ENCODE data around the gene E2F2. TPM values are rescaled to one million over a fixed set of nuclear protein-coding genes. Genes with fewer than 3 reads are reported as not detected.

Gene E2F2
- total RNA-seq, 1 donor, result under 0.01 TPM

DNA sequence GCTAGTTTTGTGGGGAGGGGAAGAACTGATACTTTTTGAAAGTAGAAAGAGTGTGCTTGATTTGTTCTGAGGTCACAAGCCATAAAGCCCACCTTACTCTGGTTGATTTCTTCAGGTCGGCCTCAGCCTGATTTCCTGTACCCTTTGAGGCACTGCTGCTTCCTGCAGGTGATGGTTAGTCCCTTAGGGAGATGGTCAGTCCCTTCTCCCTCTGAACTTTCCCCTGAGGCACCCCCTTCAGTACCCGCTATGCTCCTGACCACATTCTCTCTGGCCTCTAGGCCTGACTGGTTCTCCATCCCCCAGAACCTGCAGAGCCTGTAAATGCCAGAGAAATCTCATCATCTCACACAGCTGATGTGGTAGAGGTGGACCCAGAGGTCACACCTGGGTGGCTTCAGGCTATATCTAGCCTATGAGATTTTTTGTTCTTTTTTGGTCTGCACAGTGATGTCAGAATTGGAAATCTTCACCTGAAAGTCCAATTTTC, 43.3 kb upstream of the E2F2 start:
- Histone ChIP-seq H3K36me3 (ENCODE audit: insufficient read depth, low read length) (no peaks in the 10 kb centered on the region), H3K27ac (ENCODE audit: low read depth, low read length) (no peak overlapping the region), H3K4me1 (ENCODE audit: insufficient read depth, low read length) (peaks cover 43% of the 10 kb centered on the region), H3K4me2 (ENCODE audit: insufficient read depth, low read length) (no peak overlapping the region), H3K9me3 (ENCODE audit: low read depth, low read length) (no peaks in the 10 kb centered on the region), H3K4me3 (ENCODE audit: insufficient read depth, low read length) (no peak overlapping the region), H3K79me2 (ENCODE audit: insufficient read depth, low read length) (no peaks in the 10 kb centered on the region), H4K20me1 (ENCODE audit: insufficient read depth, low read length) (no peaks in the 10 kb centered on the region), H2AFZ (ENCODE audit: low read length) (no peak overlapping the region), H3K27me3 (ENCODE audit: insufficient read depth, low read length) (no peaks in the 10 kb centered on the region)
- TF ChIP-seq, protein P1, sequence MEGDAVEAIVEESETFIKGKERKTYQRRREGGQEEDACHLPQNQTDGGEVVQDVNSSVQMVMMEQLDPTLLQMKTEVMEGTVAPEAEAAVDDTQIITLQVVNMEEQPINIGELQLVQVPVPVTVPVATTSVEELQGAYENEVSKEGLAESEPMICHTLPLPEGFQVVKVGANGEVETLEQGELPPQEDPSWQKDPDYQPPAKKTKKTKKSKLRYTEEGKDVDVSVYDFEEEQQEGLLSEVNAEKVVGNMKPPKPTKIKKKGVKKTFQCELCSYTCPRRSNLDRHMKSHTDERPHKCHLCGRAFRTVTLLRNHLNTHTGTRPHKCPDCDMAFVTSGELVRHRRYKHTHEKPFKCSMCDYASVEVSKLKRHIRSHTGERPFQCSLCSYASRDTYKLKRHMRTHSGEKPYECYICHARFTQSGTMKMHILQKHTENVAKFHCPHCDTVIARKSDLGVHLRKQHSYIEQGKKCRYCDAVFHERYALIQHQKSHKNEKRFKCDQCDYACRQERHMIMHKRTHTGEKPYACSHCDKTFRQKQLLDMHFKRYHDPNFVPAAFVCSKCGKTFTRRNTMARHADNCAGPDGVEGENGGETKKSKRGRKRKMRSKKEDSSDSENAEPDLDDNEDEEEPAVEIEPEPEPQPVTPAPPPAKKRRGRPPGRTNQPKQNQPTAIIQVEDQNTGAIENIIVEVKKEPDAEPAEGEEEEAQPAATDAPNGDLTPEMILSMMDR (IDR thresholded peaks at IDR 0.05; ENCODE audit: extremely low read depth, low read depth, low read length), result no peak
- no peak for DNase-seq (ENCODE audit: insufficient read length, low spot score, missing footprints)

DNA sequence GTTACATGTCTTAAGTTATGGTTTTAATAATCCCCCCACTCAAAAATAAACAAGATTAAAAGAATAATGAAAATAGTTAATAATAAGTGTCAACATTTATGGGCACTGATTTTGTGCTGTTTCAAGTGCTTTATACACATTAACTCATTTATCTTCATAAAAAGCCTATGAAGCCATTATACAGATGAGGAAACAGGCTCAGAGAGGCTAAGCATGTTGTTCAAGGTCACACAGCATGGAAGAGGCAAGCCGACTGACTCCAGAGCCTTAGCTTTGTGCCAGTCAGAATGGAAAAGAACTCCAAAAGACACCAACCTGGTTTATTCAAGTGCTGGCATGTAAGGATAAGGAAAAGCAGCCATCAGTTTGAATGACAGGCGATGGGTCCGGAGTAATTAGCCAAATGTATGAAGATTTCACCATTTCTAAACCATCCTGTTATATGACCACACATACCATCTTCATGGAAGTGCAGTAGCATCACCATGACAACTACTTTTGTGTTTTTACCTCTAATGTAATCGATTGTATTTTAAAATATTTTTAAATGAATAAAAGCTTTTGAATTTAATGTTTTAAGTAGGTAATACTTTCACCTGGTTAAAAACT, 42.6 kb upstream of the E2F2 start:
- DNase-seq (ENCODE audit: insufficient read length, low spot score, missing footprints), result no peak
- H2AFZ ChIP-seq (ENCODE audit: low read length), result no peak overlapping the region
- H3K9me3 ChIP-seq (ENCODE audit: low read depth, low read length), result no peaks in the 10 kb centered on the region
- H3K36me3 ChIP-seq (ENCODE audit: insufficient read depth, low read length), result no peaks in the 10 kb centered on the region
- H3K4me2 ChIP-seq (ENCODE audit: insufficient read depth, low read length), result no peak overlapping the region
- TF ChIP-seq, protein P1 (IDR thresholded peaks at IDR 0.05; ENCODE audit: extremely low read depth, low read depth, low read length), result no peak
- no peaks in the 10 kb centered on the region for H3K27me3 ChIP-seq (ENCODE audit: insufficient read depth, low read length)
- no peak overlapping the region for H3K4me3 ChIP-seq (ENCODE audit: insufficient read depth, low read length)
- H3K27ac ChIP-seq (ENCODE audit: low read depth, low read length), result no peak overlapping the region
- no peaks in the 10 kb centered on the region for H4K20me1 ChIP-seq (ENCODE audit: insufficient read depth, low read length)
- peaks cover 42% of the 10 kb centered on the region for H3K4me1 ChIP-seq (ENCODE audit: insufficient read depth, low read length)
- no peaks in the 10 kb centered on the region for H3K79me2 ChIP-seq (ENCODE audit: insufficient read depth, low read length)

DNA sequence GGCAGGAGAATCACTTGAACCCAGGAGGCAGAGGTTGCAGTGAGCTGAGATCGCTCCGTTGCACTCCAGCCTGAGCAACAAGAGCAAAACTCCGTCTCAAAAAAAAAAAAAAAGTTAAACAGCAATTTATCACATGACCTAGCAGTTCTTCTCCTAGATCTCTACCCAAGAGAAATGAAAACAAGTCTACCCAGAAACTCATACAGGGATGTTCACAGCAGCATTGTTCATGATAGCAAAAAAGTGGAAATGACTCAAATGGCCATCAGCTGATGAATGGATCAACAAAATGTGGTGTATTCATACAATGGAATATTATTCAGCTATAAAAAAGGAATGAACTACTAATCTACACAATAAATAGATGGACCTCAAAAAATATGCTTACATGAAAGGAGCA, 40.4 kb upstream of the E2F2 start:
- no peaks in the 10 kb centered on the region for H3K9me3 ChIP-seq (ENCODE audit: low read depth, low read length)
- H3K36me3 ChIP-seq (ENCODE audit: insufficient read depth, low read length), result no peaks in the 10 kb centered on the region
- H2AFZ ChIP-seq (ENCODE audit: low read length), result no peak overlapping the region
- H3K4me1 ChIP-seq (ENCODE audit: insufficient read depth, low read length), result peaks cover 25% of the 10 kb centered on the region
- no peaks in the 10 kb centered on the region for H4K20me1 ChIP-seq (ENCODE audit: insufficient read depth, low read length)
- TF ChIP-seq, protein P1 (IDR thresholded peaks at IDR 0.05; ENCODE audit: extremely low read depth, low read depth, low read length), result no peak
- H3K27me3 ChIP-seq (ENCODE audit: insufficient read depth, low read length), result no peaks in the 10 kb centered on the region
- H3K79me2 ChIP-seq (ENCODE audit: insufficient read depth, low read length), result no peaks in the 10 kb centered on the region
- no peak for DNase-seq (ENCODE audit: insufficient read length, low spot score, missing footprints)
- no peak overlapping the region for H3K27ac ChIP-seq (ENCODE audit: low read depth, low read length)
- no peak overlapping the region for H3K4me2 ChIP-seq (ENCODE audit: insufficient read depth, low read length)
- no peak overlapping the region for H3K4me3 ChIP-seq (ENCODE audit: insufficient read depth, low read length)

DNA sequence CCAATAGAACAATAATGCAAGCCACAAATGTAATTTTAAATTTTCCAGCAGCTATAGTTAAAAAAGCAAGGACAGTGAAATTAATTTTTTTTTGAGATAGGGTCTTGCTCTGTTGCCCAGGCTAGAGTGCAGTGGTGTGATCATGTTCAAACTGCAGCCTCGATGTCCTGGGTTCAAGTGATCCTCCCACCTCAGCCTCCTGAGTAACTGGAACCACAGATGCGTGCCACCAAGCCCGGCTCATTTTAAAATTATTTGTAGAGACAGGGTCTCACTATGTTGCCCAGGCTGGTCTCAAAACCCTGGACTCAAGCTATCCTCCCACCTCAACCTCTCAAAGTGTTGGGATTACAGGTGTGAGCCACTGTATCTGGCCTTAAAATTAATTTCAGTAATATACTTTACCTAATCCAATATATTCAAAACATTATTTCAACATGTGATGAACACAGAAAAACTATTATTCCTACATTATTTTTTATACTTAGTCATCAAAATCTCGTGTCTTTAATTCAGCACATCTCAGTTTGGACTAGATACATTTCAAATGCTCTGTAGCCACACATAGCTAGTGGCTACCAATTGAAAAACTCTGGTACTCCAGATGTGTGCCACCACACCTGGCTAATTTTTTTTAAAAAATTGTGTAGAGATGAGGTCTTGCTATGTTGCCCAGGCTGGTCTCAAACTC, 39.1 kb upstream of the E2F2 start:
- Histone ChIP-seq H3K79me2 (ENCODE audit: insufficient read depth, low read length) (no peaks in the 10 kb centered on the region), H3K36me3 (ENCODE audit: insufficient read depth, low read length) (no peaks in the 10 kb centered on the region), H2AFZ (ENCODE audit: low read length) (no peak overlapping the region), H3K4me3 (ENCODE audit: insufficient read depth, low read length) (no peak overlapping the region), H3K4me1 (ENCODE audit: insufficient read depth, low read length) (peaks cover 12% of the 10 kb centered on the region), H4K20me1 (ENCODE audit: insufficient read depth, low read length) (no peaks in the 10 kb centered on the region), H3K27me3 (ENCODE audit: insufficient read depth, low read length) (no peaks in the 10 kb centered on the region), H3K4me2 (ENCODE audit: insufficient read depth, low read length) (no peak overlapping the region), H3K9me3 (ENCODE audit: low read depth, low read length) (no peaks in the 10 kb centered on the region), H3K27ac (ENCODE audit: low read depth, low read length) (no peak overlapping the region)
- DNase-seq (ENCODE audit: insufficient read length, low spot score, missing footprints), result no peak
- TF ChIP-seq, protein P1 (IDR thresholded peaks at IDR 0.05; ENCODE audit: extremely low read depth, low read depth, low read length), result no peak

Measured in osteoblast (primary cell).